HG03342 (cell line): ENCODE measurements around the gene GSTK1.

Experiments used
- ATAC-seq: cut with Tn5 transposase; IDR thresholded peaks from one replicate; pipeline ENCODE4 v1.9.1; 2021; ENCODE audit warnings: mild to moderate bottlenecking, moderate library complexity; ENCODE audit not compliant: unreplicated experiment

Gene GSTK1

GRCh38 chr7:143290293-143290692 is 27.1 kb downstream of the GSTK1 start:
- ATAC-seq, result no peak

- ATAC-seq, result no peak
These were observed 29.6 kb downstream of the GSTK1 start for GRCh38 chr7:143292876-143293275.

- ATAC-seq, result no peak
These were observed 32.6 kb downstream of the GSTK1 start for GRCh38 chr7:143295870-143296269.

GRCh38 chr7:143296686-143297085 is 33.4 kb downstream of the GSTK1 start:
- no peak for ATAC-seq

GRCh38 chr7:143299346-143299745 is 36.1 kb downstream of the GSTK1 start:
- no peak for ATAC-seq

GRCh38 chr7:143299840-143300239 is 36.6 kb downstream of the GSTK1 start:
- no peak for ATAC-seq

- ATAC-seq, result no peak
These were observed 38.0 kb downstream of the GSTK1 start for GRCh38 chr7:143300959-143301935.

GRCh38 chr7:143303733-143304132 is 40.5 kb downstream of the GSTK1 start:
- ATAC-seq, result no peak

- no peak for ATAC-seq
These were observed 41.7 kb downstream of the GSTK1 start for GRCh38 chr7:143304938-143305337.

GRCh38 chr7:143305423-143306070 is 42.3 kb downstream of the GSTK1 start:
- ATAC-seq, result peak; percentile 58

- no peak for ATAC-seq
These were observed 45.4 kb downstream of the GSTK1 start for GRCh38 chr7:143308632-143309031.

GRCh38 chr7:143314127-143314526 is 50.9 kb downstream of the GSTK1 start:
- ATAC-seq, result no peak

GRCh38 chr7:143315776-143316175 is 52.5 kb downstream of the GSTK1 start, which contains the start of gene CLCN1:
TSS of gene CLCN1 (plus strand) at chr7:143316111. CDS start at chr7:143316213, 102 bp downstream.
- no peak for ATAC-seq

GRCh38 chr7:143316492-143316891 is 53.3 kb downstream of the GSTK1 start:
- ATAC-seq, result no peak

GRCh38 chr7:143318661-143319060 is 55.4 kb downstream of the GSTK1 start:
- no peak for ATAC-seq
